Measurements from ENCODE around the gene SFTPD. TPM values are rescaled to one million over a fixed set of nuclear protein-coding genes. Genes with fewer than 3 reads are reported as not detected.

Gene SFTPD
- total and polyA plus RNA-seq, 4 donors = 0.17 to 0.60 (median 0.47) TPM; not detected in 1

GRCh38 chr10:79926037-79926436, 22.9 kb downstream of the SFTPD start:
- Histone ChIP-seq H3K36me3 (ENCODE audit: control insufficient read depth in 4 of 4, insufficient read depth in 3 of 4, low read depth in 1 of 4, low read length in 3 of 4) (peaks cover 0 to 4% (median 0%) of the 10 kb centered on the region in 4 donors), H3K4me3 (ENCODE audit: low read depth in 1 of 3, low read length in 3 of 3) (no peak overlapping the region), H3K27ac (ENCODE audit: low read depth in 1 of 2, low read length in 2 of 2) (peak overlapping the region; percentile 81 to 88), H3K4me1 (ENCODE audit: control insufficient read depth in 4 of 4, insufficient read depth in 4 of 4, low read length in 3 of 4) (peaks cover 12 to 54% (median 45%) of the 10 kb centered on the region in 4 donors), H3K9me3 (ENCODE audit: control insufficient read depth in 4 of 4, low read length in 3 of 4) (no peaks in the 10 kb centered on the region), H3K9ac (ENCODE audit: low read depth in 1 of 2, low read length in 2 of 2) (no peak overlapping the region), H3K27me3 (ENCODE audit: control insufficient read depth in 4 of 4, insufficient read depth in 4 of 4, low read length in 3 of 4) (no peaks in the 10 kb centered on the region)
- peak; percentile 17 for DNase-seq (ENCODE audit: low spot score)
- WGBS = 73% methylated on average over 7 of the region's 7 CpGs
- TF ChIP-seq MAX (IDR thresholded peaks at IDR 0.05) (no peak), FOXA2 (IDR thresholded peaks at IDR 0.05) (no peak), RXRA (IDR thresholded peaks at IDR 0.05) (no peak), NR2F2 (IDR thresholded peaks at IDR 0.05) (no peak), CTCF (IDR thresholded peaks at IDR 0.05; ENCODE audit: low read depth, low read length, missing input control) (no peak), ATF3 (IDR thresholded peaks at IDR 0.05) (no peak), TAF1 (conservative IDR thresholded peaks at IDR 0.05) (no peak), HNF4A (conservative IDR thresholded peaks at IDR 0.05) (no peak), FOXA1 (IDR thresholded peaks at IDR 0.05) (no peak), SP1 (IDR thresholded peaks at IDR 0.05) (no peak), HNF4G (IDR thresholded peaks at IDR 0.05) (no peak), ZBTB33 (IDR thresholded peaks at IDR 0.05) (no peak), REST (IDR thresholded peaks at IDR 0.05) (no peak), GABPA (IDR thresholded peaks at IDR 0.05 in 1 of 2, conservative IDR thresholded peaks at IDR 0.05 in 1 of 2) (no peak), JUND (IDR thresholded peaks at IDR 0.05) (no peak), YY1 (IDR thresholded peaks at IDR 0.05) (no peak)

- peak; percentile 23 for DNase-seq (ENCODE audit: low spot score)
- no peak overlapping the region for H3K4me3 ChIP-seq (ENCODE audit: low read depth in 1 of 3, low read length in 3 of 3)
- no peaks in the 10 kb centered on the region for H3K9me3 ChIP-seq (ENCODE audit: control insufficient read depth in 4 of 4, low read length in 3 of 4)
- no peak overlapping the region for H3K9ac ChIP-seq (ENCODE audit: low read depth in 1 of 2, low read length in 2 of 2)
- WGBS = 70% methylated on average over 3 of the region's 3 CpGs
- peak overlapping the region; percentile 27 to 88 for H3K27ac ChIP-seq (ENCODE audit: low read depth in 1 of 2, low read length in 2 of 2)
- H3K27me3 ChIP-seq (ENCODE audit: control insufficient read depth in 4 of 4, insufficient read depth in 4 of 4, low read length in 3 of 4) = no peaks in the 10 kb centered on the region
- H3K4me1 ChIP-seq (ENCODE audit: control insufficient read depth in 4 of 4, insufficient read depth in 4 of 4, low read length in 3 of 4) = peaks cover 12 to 54% (median 45%) of the 10 kb centered on the region in 4 donors
- peaks cover 0 to 4% (median 0%) of the 10 kb centered on the region in 4 donors for H3K36me3 ChIP-seq (ENCODE audit: control insufficient read depth in 4 of 4, insufficient read depth in 3 of 4, low read depth in 1 of 4, low read length in 3 of 4)
- TF ChIP-seq FOXA1 (IDR thresholded peaks at IDR 0.05) (no peak), ZBTB33 (IDR thresholded peaks at IDR 0.05) (no peak), NR2F2 (IDR thresholded peaks at IDR 0.05) (no peak), MAX (IDR thresholded peaks at IDR 0.05) (no peak), RXRA (IDR thresholded peaks at IDR 0.05) (no peak), REST (IDR thresholded peaks at IDR 0.05) (no peak), GABPA (IDR thresholded peaks at IDR 0.05 in 1 of 2, conservative IDR thresholded peaks at IDR 0.05 in 1 of 2) (no peak), EGR1 (IDR thresholded peaks at IDR 0.05; ENCODE audit: low read depth in 2 of 2) (no peak), SP1 (IDR thresholded peaks at IDR 0.05) (no peak), YY1 (IDR thresholded peaks at IDR 0.05) (no peak), RAD21 (IDR thresholded peaks at IDR 0.05) (no peak)
Observed at GRCh38 chr10:79925614-79926013, 23.3 kb downstream of the SFTPD start.
